ENCODE results near the gene MYO3B.

DNA sequence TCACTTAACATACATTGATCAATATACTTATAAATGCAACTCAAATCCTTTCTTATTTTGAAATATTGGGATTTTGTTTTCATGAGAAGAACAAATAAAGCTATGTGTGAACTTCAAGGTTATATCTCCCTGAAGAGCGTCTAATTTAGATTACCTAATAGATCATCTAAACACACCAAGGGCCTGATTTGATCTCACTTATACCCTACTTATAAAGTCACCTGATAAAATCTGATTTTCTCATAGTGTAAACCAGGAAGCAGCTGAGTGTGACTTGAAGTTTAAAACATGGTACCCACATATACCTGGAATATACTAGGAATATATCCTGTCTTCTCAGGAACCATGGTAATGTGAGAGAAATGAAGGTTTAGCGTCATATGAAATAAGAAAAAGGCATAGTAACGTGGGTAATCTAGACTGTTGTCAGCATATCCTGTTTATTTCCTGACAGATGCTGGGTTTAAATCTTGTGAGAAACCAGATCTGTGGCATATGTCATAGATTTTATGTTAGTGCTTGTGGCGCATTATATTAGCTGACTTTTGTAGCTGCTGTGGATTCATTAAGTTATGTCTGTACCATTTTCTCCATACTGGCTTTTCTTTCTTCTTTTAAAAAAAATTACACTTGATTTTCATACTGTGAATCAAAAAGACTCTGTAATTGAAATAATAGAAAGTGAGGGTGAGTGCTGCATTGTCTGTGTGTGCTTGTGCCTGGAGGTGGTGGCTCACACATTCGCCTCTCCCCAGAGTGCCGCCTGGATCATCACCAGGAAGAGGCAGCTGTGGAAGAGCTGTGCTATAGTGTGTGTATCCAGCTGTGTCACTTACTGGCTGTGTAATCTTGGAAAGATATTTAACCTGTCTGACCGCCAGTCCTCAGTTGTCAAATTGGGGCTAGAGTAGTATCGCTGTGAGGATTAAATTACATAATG is 164.0 kb downstream of the MYO3B start:
- TF ChIP-seq EP300 (IDR thresholded peaks at IDR 0.05; ENCODE audit: borderline replicate concordance in 1 of 2, low read depth in 2 of 2, low read length in 2 of 2) (no peak), SIRT6 (IDR thresholded peaks at IDR 0.05; ENCODE audit: low read length) (no peak), EZH2 (IDR thresholded peaks at IDR 0.05; ENCODE audit: low read depth, low read length, severe bottlenecking) (no peak), CREB1 (IDR thresholded peaks at IDR 0.05) (no peak), ZNF274 (IDR thresholded peaks at IDR 0.05; ENCODE audit: borderline replicate concordance, extremely low read depth, low read length) (no peak), SIX5 (IDR thresholded peaks at IDR 0.05; ENCODE audit: low read depth, low read length) (no peak), POU5F1 (IDR thresholded peaks at IDR 0.05; ENCODE audit: low read depth, low read length) (no peak), POLR2AphosphoS5 (IDR thresholded peaks at IDR 0.05; ENCODE audit: low read depth, low read length) (no peak), YY1 (IDR thresholded peaks at IDR 0.05; ENCODE audit: low read depth, low read length) (no peak), NANOG (IDR thresholded peaks at IDR 0.05; ENCODE audit: insufficient read depth, low read depth, low read length, poor library complexity, severe bottlenecking) (no peak)
- TF ChIP-seq, protein P1, sequence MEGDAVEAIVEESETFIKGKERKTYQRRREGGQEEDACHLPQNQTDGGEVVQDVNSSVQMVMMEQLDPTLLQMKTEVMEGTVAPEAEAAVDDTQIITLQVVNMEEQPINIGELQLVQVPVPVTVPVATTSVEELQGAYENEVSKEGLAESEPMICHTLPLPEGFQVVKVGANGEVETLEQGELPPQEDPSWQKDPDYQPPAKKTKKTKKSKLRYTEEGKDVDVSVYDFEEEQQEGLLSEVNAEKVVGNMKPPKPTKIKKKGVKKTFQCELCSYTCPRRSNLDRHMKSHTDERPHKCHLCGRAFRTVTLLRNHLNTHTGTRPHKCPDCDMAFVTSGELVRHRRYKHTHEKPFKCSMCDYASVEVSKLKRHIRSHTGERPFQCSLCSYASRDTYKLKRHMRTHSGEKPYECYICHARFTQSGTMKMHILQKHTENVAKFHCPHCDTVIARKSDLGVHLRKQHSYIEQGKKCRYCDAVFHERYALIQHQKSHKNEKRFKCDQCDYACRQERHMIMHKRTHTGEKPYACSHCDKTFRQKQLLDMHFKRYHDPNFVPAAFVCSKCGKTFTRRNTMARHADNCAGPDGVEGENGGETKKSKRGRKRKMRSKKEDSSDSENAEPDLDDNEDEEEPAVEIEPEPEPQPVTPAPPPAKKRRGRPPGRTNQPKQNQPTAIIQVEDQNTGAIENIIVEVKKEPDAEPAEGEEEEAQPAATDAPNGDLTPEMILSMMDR (IDR thresholded peaks at IDR 0.05; ENCODE audit: control extremely low read depth in 1 of 3, insufficient read depth in 1 of 3, low read depth in 1 of 3, low read length in 3 of 3), result no peak
